VCaP (cell line): Measurements from ENCODE around the gene GRPEL2.

Experiments
- H3K27ac ChIP-seq: fragments of 450-650 bp; 2 replicates; pipeline ENCODE4 v1.5.1; 2017
- CTCF ChIP-seq: fragments of 450-650 bp; conservative IDR thresholded peaks from 2 replicates; pipeline ENCODE4 v1.5.1; 2017; ENCODE audit warnings: mild to moderate bottlenecking, moderate library complexity

The GRPEL2 gene

GRCh38 chr5:149344151-149344550 is 1.1 kb upstream of the GRPEL2 start:
- H3K27ac ChIP-seq, result peak overlapping the region; percentile 93
- TF ChIP-seq CTCF, result no peak

DNA sequence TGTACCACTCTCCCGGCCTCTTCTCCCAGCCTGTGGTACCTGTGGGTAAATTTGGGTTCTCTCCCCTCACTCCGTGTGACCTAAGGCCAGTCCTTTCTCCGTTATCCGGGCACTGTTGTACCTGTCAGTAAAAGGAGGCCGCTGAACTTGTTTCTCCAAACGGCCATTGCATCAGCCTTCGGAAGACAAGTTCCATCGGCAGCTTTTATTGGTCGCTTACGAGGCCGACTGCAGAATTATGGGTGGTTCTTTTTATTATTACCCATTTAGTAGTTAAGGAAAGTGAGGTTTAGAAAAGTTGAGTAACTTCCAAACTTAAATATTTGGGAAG is 558 bp downstream of the GRPEL2 start:
- H3K27ac ChIP-seq, result peak overlapping the region; percentile 93
- TF ChIP-seq CTCF, result no peak

GRCh38 chr5:149348518-149348917 is 3.2 kb downstream of the GRPEL2 start:
- no peak for TF ChIP-seq CTCF
- no peak overlapping the region for H3K27ac ChIP-seq

- H3K27ac ChIP-seq, result no peak overlapping the region
- TF ChIP-seq CTCF, result no peak
These were observed 4.1 kb downstream of the GRPEL2 start for GRCh38 chr5:149349382-149349781.

GRCh38 chr5:149352169-149352568 is 6.9 kb downstream of the GRPEL2 start:
- TF ChIP-seq CTCF, result no peak
- H3K27ac ChIP-seq, result peak overlapping the region; percentile 3; the same call in 1 of the 2 replicates

GRCh38 chr5:149353911-149354310 is 8.6 kb downstream of the GRPEL2 start:
- no peak for TF ChIP-seq CTCF
- H3K27ac ChIP-seq, result no peak overlapping the region

DNA sequence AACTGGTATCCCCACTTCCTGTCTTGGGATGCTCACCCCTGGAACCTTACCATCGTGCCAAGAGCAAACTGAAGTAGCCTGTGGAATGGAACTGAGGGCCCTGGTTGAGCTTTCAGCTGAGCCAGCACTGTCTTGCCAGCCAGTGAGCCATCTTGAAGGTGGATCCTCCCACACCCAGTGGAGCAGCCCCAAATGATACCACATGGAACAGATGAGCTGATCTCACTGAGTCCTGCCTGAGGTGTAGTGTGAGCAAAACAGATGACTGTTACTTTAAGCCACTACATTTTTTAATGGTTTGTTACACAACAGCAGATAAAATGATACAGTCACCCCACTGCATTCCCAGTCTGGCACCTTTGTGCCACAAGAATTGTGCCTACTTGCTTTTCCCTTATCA is 10.4 kb downstream of the GRPEL2 start:
- no peak for TF ChIP-seq CTCF

GRCh38 chr5:149356391-149356790 is 11.1 kb downstream of the GRPEL2 start:
- no peak for TF ChIP-seq CTCF
- peak overlapping the region; percentile 76; the same call in 1 of the 2 replicates for H3K27ac ChIP-seq

More for the DNA sequence above, 10.4 kb downstream of the GRPEL2 start:
- H3K27ac ChIP-seq, result no peak overlapping the region
